ENCODE measurements around the gene DDT. TPM values are rescaled to one million over a fixed set of nuclear protein-coding genes. Genes with fewer than 3 reads are reported as not detected.
"Not testable (repeated sequence)": the region's sequence is repeated elsewhere in the genome, so short reads cannot be mapped to it uniquely, and the experiment has no call there.

Gene DDT
- total RNA-seq: 100 to 1,000 TPM in 7 of 8 experiments, 10 to 100 TPM in 1; 86.6 to 218 (median 126) TPM

GRCh38 chr22:23974345-23974744, at the start of gene DDT:
Gene DDT (minus strand): TSS chr22:23974441. CDS start chr22:23974414, 27 bp downstream.
- H3K4me3 ChIP-seq; H3K27ac ChIP-seq; H3K4me1 ChIP-seq (replicated peaks in 1 of 2): not testable (repeated sequence)
- ATAC-seq (replicated peaks in 6 of 8): peak; percentile 91 to 96 (median 93)
- in situ Hi-C loops (cut with MboI; ENCODE audit: low pct_unique_long_range_greater_than_20kb in 2 of 9, low sequenced_read_pairs in 9 of 9, unreplicated experiment in 9 of 9): loop anchor here in 1 of 9 experiments (10.0 kb wide), 1 partner anchor 50 kb away; no protein-coding TSS in a partner anchor
- no CpG with 5 or more reads among the region's 29 CpGs for WGBS, 10 experiments

- in situ Hi-C loops (cut with MboI; ENCODE audit: low pct_unique_long_range_greater_than_20kb in 2 of 9, low sequenced_read_pairs in 9 of 9, unreplicated experiment in 9 of 9): no loop called here
- no peak overlapping the region for H3K27ac ChIP-seq
- H3K4me1 ChIP-seq (replicated peaks in 1 of 2): peaks cover 0 to 3% of the 10 kb centered on the region in 2 donors
- H3K4me3 ChIP-seq: no peak overlapping the region
- ATAC-seq (replicated peaks in 6 of 8): no peak
Measured at GRCh38 chr22:24023204-24023789, 49.1 kb upstream of the DDT start.

GRCh38 chr22:24021304-24021703, 47.1 kb upstream of the DDT start:
- H3K27ac ChIP-seq: no peak overlapping the region
- WGBS, 10 experiments: 86 to 100% (median 100%) methylated on average over 1 to 3 of the region's 3 CpGs; no CpG with 5 or more reads in 2 of the 10 experiments
- H3K4me3 ChIP-seq: no peak overlapping the region
- ATAC-seq (replicated peaks in 6 of 8): no peak
- H3K4me1 ChIP-seq (replicated peaks in 1 of 2): no peaks in the 10 kb centered on the region
- in situ Hi-C loops (cut with MboI; ENCODE audit: low pct_unique_long_range_greater_than_20kb in 2 of 9, low sequenced_read_pairs in 9 of 9, unreplicated experiment in 9 of 9): no loop called here

- Histone ChIP-seq H3K27ac (no peak overlapping the region), H3K4me1 (replicated peaks in 1 of 2) (peaks cover 7% of the 10 kb centered on the region in 2 donors), H3K4me3 (no peak overlapping the region)
- no peak for ATAC-seq (replicated peaks in 6 of 8)
- in situ Hi-C loops (cut with MboI; ENCODE audit: low pct_unique_long_range_greater_than_20kb in 2 of 9, low sequenced_read_pairs in 9 of 9, unreplicated experiment in 9 of 9): no loop called here
- 71 to 100% (median 100%) methylated on average over 1 of the region's 1 CpG; no CpG with 5 or more reads in 2 of the 10 experiments for WGBS, 10 experiments
Measured at GRCh38 chr22:24016156-24016555, 41.9 kb upstream of the DDT start.

- ATAC-seq (replicated peaks in 6 of 8): peak in 1 of 8 experiments; percentile 1
- in situ Hi-C loops (cut with MboI; ENCODE audit: low pct_unique_long_range_greater_than_20kb in 2 of 9, low sequenced_read_pairs in 9 of 9, unreplicated experiment in 9 of 9): no loop called here
- peaks cover 7% of the 10 kb centered on the region in 2 donors for H3K4me1 ChIP-seq (replicated peaks in 1 of 2)
- 0 to 4% (median 0%) methylated on average over 1 to 7 of the region's 10 CpGs; no CpG with 5 or more reads in 3 of the 10 experiments for WGBS, 10 experiments
- H3K4me3 ChIP-seq: peak overlapping the region; percentile 74 to 82 (median 78)
- H3K27ac ChIP-seq: peak overlapping the region; percentile 57 to 85
Measured at GRCh38 chr22:24011735-24012068, 37.5 kb upstream of the DDT start.

- no peak for ATAC-seq (replicated peaks in 6 of 8)
- WGBS, 10 experiments: 80 to 100% (median 92%) methylated on average over 1 to 2 of the region's 2 CpGs; no CpG with 5 or more reads in 3 of the 10 experiments
- no peak overlapping the region for H3K27ac ChIP-seq
- H3K4me3 ChIP-seq: no peak overlapping the region
- H3K4me1 ChIP-seq (replicated peaks in 1 of 2): peaks cover 7% of the 10 kb centered on the region in 2 donors
- in situ Hi-C loops (cut with MboI; ENCODE audit: low pct_unique_long_range_greater_than_20kb in 2 of 9, low sequenced_read_pairs in 9 of 9, unreplicated experiment in 9 of 9): no loop called here
Measured at GRCh38 chr22:24010018-24010391, 35.8 kb upstream of the DDT start.

GRCh38 chr22:24009227-24010017, 35.2 kb upstream of the DDT start:
- WGBS, 10 experiments: 41 to 89% (median 60%) methylated on average over 2 to 4 of the region's 7 CpGs; no CpG with 5 or more reads in 2 of the 10 experiments
- ATAC-seq (replicated peaks in 6 of 8): no peak
- H3K4me3 ChIP-seq: no peak overlapping the region
- peaks cover 7% of the 10 kb centered on the region in 2 donors for H3K4me1 ChIP-seq (replicated peaks in 1 of 2)
- no peak overlapping the region for H3K27ac ChIP-seq
- in situ Hi-C loops (cut with MboI; ENCODE audit: low pct_unique_long_range_greater_than_20kb in 2 of 9, low sequenced_read_pairs in 9 of 9, unreplicated experiment in 9 of 9): no loop called here

- Histone ChIP-seq H3K4me1 (replicated peaks in 1 of 2) (peaks cover 7% of the 10 kb centered on the region in 2 donors), H3K27ac (no peak overlapping the region), H3K4me3 (no peak overlapping the region)
- WGBS, 10 experiments: 6 to 90% (median 78%) methylated on average over 2 to 5 of the region's 6 CpGs; no CpG with 5 or more reads in 2 of the 10 experiments
- in situ Hi-C loops (cut with MboI; ENCODE audit: low pct_unique_long_range_greater_than_20kb in 2 of 9, low sequenced_read_pairs in 9 of 9, unreplicated experiment in 9 of 9): no loop called here
- ATAC-seq (replicated peaks in 6 of 8): no peak
Measured at GRCh38 chr22:24008381-24009226, 34.4 kb upstream of the DDT start.

- in situ Hi-C loops (cut with MboI; ENCODE audit: low pct_unique_long_range_greater_than_20kb in 2 of 9, low sequenced_read_pairs in 9 of 9, unreplicated experiment in 9 of 9): no loop called here
- Histone ChIP-seq H3K4me1 (replicated peaks in 1 of 2) (peaks cover 7% of the 10 kb centered on the region in 2 donors), H3K27ac (no peak overlapping the region), H3K4me3 (no peak overlapping the region)
- no peak for ATAC-seq (replicated peaks in 6 of 8)
- whole genome bisulfite sequencing, 10 experiments: 44 to 83% (median 60%) methylated on average over 1 of the region's 1 CpG; no CpG with 5 or more reads in 5 of the 10 experiments
Measured at GRCh38 chr22:24008022-24008283, 33.7 kb upstream of the DDT start.

GRCh38 chr22:24007253-24008021, 33.2 kb upstream of the DDT start:
- in situ Hi-C loops (cut with MboI; ENCODE audit: low pct_unique_long_range_greater_than_20kb in 2 of 9, low sequenced_read_pairs in 9 of 9, unreplicated experiment in 9 of 9): no loop called here
- WGBS, 10 experiments: 0 to 78% (median 64%) methylated on average over 1 to 8 of the region's 8 CpGs; no CpG with 5 or more reads in 1 of the 10 experiments

GRCh38 chr22:24006914-24007214, 32.6 kb upstream of the DDT start:
- whole genome bisulfite sequencing, 10 experiments: 60 to 100% (median 71%) methylated on average over 3 to 6 of the region's 6 CpGs; no CpG with 5 or more reads in 4 of the 10 experiments
- ATAC-seq (replicated peaks in 6 of 8): no peak
- in situ Hi-C loops (cut with MboI; ENCODE audit: low pct_unique_long_range_greater_than_20kb in 2 of 9, low sequenced_read_pairs in 9 of 9, unreplicated experiment in 9 of 9): no loop called here
- Histone ChIP-seq H3K4me1 (replicated peaks in 1 of 2) (no peaks in the 10 kb centered on the region), H3K27ac (no peak overlapping the region), H3K4me3 (no peak overlapping the region)

More at GRCh38 chr22:24007253-24008021, 33.2 kb upstream of the DDT start:
- Histone ChIP-seq H3K4me1 (replicated peaks in 1 of 2) (peaks cover 2 to 3% of the 10 kb centered on the region in 2 donors), H3K4me3 (no peak overlapping the region), H3K27ac (no peak overlapping the region)
- no peak for ATAC-seq (replicated peaks in 6 of 8)

- 58 to 100% (median 68%) methylated on average over 1 to 9 of the region's 10 CpGs; no CpG with 5 or more reads in 2 of the 10 experiments for WGBS, 10 experiments
- Histone ChIP-seq H3K27ac (no peak overlapping the region), H3K4me3 (no peak overlapping the region), H3K4me1 (replicated peaks in 1 of 2) (no peaks in the 10 kb centered on the region)
- in situ Hi-C loops (cut with MboI; ENCODE audit: low pct_unique_long_range_greater_than_20kb in 2 of 9, low sequenced_read_pairs in 9 of 9, unreplicated experiment in 9 of 9): no loop called here
- ATAC-seq (replicated peaks in 6 of 8): no peak
Measured at GRCh38 chr22:24006207-24006913, 32.1 kb upstream of the DDT start.

Data from motor neuron (in vitro differentiated cells).